ENCODE data around the gene NOSIP.
A peak's percentile ranks its signal among the peaks of the same experiment; 100 is the strongest.

NOSIP gene

DNA sequence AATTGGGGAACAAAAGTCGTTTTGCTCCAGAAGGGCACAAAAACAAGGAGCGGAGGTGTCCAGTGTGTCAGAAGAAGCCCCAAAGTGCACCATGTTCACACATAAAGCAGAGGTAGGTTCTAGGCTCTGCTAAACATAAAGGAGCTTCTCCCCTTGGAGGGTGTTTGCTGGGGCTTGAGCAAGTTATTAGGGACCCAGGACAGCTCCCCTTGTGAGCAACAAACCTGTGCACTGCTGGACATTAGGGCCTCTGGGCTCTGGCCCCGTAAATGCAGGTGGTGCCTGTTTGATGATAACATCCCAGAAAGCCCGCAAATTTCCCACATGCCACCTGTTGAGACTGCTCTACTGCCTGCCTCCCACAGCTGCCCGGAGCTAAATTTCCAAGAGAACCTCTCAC lies 41.7 kb downstream of the NOSIP start:
- H3K4me3 ChIP-seq (ENCODE audit: low read depth, low read length), result no peak overlapping the region
- TF ChIP-seq, protein P1, sequence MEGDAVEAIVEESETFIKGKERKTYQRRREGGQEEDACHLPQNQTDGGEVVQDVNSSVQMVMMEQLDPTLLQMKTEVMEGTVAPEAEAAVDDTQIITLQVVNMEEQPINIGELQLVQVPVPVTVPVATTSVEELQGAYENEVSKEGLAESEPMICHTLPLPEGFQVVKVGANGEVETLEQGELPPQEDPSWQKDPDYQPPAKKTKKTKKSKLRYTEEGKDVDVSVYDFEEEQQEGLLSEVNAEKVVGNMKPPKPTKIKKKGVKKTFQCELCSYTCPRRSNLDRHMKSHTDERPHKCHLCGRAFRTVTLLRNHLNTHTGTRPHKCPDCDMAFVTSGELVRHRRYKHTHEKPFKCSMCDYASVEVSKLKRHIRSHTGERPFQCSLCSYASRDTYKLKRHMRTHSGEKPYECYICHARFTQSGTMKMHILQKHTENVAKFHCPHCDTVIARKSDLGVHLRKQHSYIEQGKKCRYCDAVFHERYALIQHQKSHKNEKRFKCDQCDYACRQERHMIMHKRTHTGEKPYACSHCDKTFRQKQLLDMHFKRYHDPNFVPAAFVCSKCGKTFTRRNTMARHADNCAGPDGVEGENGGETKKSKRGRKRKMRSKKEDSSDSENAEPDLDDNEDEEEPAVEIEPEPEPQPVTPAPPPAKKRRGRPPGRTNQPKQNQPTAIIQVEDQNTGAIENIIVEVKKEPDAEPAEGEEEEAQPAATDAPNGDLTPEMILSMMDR (IDR thresholded peaks at IDR 0.05; ENCODE audit: insufficient read depth, low read depth, low read length, missing control alignments), result no peak
- no peak for DNase-seq (ENCODE audit: low read depth)

DNA sequence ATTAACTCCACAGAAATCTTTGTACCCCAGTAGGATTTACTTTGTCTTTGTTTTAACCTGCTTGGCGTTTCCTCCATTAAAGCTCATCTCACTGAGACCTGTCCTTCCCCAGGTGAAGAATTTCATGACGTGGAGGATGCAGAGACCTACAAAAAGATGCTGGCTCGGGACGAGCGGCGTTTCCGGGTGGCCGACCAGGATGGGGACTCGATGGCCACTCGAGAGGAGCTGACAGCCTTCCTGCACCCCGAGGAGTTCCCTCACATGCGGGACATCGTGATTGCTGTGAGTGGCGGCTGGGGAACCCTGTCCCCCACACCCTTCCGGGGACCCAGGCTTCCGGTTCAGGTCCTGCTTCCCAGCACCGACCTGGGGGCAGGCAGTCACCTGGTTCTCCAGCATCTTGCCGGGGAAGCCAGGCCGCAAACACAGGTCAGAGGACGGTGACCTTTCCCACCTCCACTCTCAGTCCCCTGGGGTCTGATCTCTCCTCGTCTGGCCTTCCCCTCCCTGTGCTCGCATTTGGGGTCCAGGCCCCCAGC lies 43.4 kb downstream of the NOSIP start:
- H3K4me3 ChIP-seq (ENCODE audit: low read depth, low read length), result no peak overlapping the region
- DNase-seq (ENCODE audit: low read depth), result no peak
- TF ChIP-seq, protein P1 (IDR thresholded peaks at IDR 0.05; ENCODE audit: insufficient read depth, low read depth, low read length, missing control alignments), result no peak

DNA sequence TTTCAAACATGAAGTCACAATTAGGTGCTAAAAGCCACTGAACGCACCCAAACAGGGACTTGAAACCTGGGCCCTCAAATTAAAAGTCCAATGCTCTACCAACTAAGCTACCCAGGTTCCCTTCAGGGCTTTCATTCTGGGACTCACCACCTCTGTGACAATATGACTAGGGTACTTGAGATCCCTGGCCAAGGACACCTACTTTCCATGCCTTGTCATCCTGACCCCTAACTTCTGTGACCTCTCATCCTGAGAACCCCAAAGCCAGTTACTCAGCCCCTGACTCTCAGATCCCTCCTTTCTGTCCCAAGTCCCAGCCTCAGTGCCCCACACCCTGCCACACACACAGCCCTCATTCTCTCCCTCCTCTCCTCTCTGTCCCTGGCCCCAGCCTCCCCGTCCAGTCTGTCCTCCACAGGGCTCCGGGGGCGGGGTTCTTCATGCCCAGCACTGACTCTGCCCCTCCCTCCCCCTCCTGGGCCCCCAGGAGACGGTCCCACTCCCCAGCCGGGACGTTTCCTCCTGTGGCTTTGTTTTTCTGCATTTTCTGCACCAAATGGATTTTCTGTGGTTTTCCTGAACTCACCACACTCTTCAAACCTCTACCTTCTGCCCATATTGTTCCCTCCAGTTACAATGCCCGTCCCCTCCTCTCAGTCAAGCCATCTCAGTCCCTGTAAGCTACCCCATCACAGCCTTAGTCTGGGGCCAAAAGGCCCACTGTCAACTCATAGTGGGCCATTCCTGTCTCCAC lies 45.5 kb downstream of the NOSIP start:
- peak overlapping the region; percentile 67 for H3K4me3 ChIP-seq (ENCODE audit: low read depth, low read length)
- TF ChIP-seq, protein P1 (IDR thresholded peaks at IDR 0.05; ENCODE audit: insufficient read depth, low read depth, low read length, missing control alignments), result no peak

DNA sequence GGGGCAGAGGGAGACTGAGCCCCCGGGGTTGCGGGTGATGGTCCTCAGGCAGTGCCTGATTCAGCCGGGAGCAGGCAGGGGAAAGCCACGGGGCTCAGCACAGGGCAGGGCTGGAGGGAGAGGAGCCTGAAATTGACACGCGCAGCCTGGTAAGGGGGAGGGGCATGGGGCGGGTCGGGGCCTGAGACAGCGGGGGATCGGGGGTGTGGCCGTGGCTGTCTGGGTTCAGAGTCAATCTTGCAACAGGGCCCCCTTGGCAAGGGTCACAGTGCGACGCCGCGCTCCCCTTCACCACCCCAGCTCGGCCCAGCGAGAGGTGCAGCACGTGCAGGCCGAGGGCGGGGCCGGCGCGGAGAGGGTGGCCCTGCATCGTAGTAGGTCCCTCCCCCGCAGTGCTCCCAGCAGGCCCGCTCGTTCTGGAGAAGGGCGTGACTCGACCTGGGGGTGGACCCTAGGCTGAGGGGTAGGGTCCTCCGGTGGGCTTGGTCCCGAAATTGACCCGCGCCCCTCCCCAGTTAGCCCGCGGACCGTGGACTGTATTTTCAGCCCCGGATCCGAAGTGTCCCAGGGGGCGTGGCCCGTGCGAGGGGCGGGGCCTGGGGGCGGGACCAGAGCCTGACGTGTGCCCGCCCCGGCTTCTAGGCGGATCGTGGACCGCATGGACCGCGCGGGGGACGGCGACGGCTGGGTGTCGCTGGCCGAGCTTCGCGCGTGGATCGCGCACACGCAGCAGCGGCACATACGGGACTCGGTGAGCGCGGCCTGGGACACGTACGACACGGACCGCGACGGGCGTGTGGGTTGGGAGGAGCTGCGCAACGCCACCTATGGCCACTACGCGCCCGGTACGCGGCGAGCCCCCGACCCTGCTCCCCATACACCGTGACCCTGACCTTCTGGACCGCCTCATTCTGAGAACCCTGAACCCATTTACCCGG lies 46.5 kb downstream of the NOSIP start:
- TF ChIP-seq, protein P1 (IDR thresholded peaks at IDR 0.05; ENCODE audit: insufficient read depth, low read depth, low read length, missing control alignments), result peak; percentile 51
- peak; percentile 77 for DNase-seq (ENCODE audit: low read depth)
- H3K4me3 ChIP-seq (ENCODE audit: low read depth, low read length), result peak overlapping the region; percentile 67

More for the DNA sequence above, 45.5 kb downstream of the NOSIP start:
- DNase-seq (ENCODE audit: low read depth), result peak; percentile 28

DNA sequence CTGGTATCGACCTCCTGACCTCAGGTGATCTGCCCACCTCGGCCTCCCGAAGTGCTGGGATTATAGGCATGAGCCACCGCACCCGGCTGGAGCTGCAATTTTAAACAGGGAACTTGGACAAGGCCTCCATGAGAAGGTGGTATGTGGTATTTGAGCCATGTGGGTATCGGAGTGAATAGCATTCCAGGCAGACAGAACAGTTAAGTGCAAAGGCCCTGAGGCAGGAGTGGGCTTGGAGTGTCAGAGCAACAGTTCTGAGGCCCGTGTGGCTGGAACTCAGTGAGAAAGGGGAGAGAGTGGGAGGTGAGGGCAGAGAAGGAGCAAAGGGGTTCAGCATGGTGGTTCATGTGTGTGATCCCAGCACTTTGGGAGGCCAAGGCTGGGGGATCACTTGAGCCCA lies 49.6 kb downstream of the NOSIP start:
- no peak overlapping the region for H3K4me3 ChIP-seq (ENCODE audit: low read depth, low read length)
- no peak for DNase-seq (ENCODE audit: low read depth)
- TF ChIP-seq, protein P1 (IDR thresholded peaks at IDR 0.05; ENCODE audit: insufficient read depth, low read depth, low read length, missing control alignments), result no peak

DNA sequence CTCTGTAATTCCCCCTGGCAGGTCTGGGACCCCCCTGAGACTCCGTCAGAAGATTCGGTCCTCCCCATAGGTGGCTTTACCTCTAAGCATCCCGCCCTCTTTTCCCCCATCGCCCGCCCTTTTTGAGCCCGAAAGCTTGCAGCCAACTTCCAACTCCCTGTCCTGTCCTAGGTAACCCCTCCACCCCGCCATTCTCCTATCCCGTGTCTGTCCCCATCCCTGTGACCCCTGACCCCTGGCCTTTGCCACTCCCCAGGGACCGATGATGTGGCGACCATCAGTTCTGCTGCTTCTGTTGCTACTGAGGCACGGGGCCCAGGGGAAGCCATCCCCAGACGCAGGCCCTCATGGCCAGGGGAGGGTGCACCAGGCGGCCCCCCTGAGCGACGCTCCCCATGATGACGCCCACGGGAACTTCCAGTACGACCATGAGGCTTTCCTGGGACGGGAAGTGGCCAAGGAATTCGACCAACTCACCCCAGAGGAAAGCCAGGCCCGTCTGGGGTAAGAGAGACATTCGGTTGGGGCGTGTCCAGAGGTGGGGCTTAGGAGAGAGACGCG lies 52.1 kb downstream of the NOSIP start:
- no peak overlapping the region for H3K4me3 ChIP-seq (ENCODE audit: low read depth, low read length)
- DNase-seq (ENCODE audit: low read depth), result no peak
- TF ChIP-seq, protein P1 (IDR thresholded peaks at IDR 0.05; ENCODE audit: insufficient read depth, low read depth, low read length, missing control alignments), result no peak
